Smooth muscle cell (in vitro differentiated cells): Measurements from ENCODE around the gene MAPK12. TPM values are rescaled to one million over a fixed set of nuclear protein-coding genes. Genes with fewer than 3 reads are reported as not detected.

ENCODE experiments used
- DNase-seq: peaks from one replicate; lab custom pipeline; 2025; ENCODE audit not compliant: unreplicated experiment; lab: John Stamatoyannopoulos, UW
- H2AFZ ChIP-seq: fragments of 200-600 bp; sonication (generic); 2 replicates; pipeline ENCODE4 v1.6.0; 2016; ENCODE audit warnings: antibody characterized with exemption, low read depth, mild to moderate bottlenecking
- H3F3A ChIP-seq: fragments of 200-600 bp; sonication (generic); 2 replicates; pipeline ENCODE4 v1.6.0; 2017; ENCODE audit warnings: antibody characterized with exemption, low read depth
- H3K27ac ChIP-seq: fragments of 200-600 bp; sonication (generic); 2 replicates; pipeline ENCODE4 v1.5.1; 2016; ENCODE audit warnings: low read depth, mild to moderate bottlenecking
- H3K27me3 ChIP-seq: fragments of 200-600 bp; sonication (generic); 2 replicates; pipeline ENCODE4 v1.6.1; 2016; ENCODE audit warnings: low read depth, mild to moderate bottlenecking
- H3K36me3 ChIP-seq: fragments of 200-600 bp; sonication (generic); 2 replicates; pipeline ENCODE4 v1.5.1; 2016; ENCODE audit warnings: low read depth
- H3K4me1 ChIP-seq: fragments of 200-600 bp; sonication (generic); 2 replicates; pipeline ENCODE4 v1.5.1; 2016; ENCODE audit warnings: low read depth
- H3K4me2 ChIP-seq: fragments of 200-600 bp; sonication (generic); 2 replicates; pipeline ENCODE4 v1.6.0; 2016; ENCODE audit warnings: mild to moderate bottlenecking
- H3K4me3 ChIP-seq: fragments of 200-600 bp; sonication (generic); 2 replicates; pipeline ENCODE4 v1.5.1; 2016; ENCODE audit warnings: mild to moderate bottlenecking
- H3K79me2 ChIP-seq: fragments of 200-600 bp; sonication (generic); 2 replicates; pipeline ENCODE4 v1.6.0; 2016; ENCODE audit warnings: low read depth, mild to moderate bottlenecking
- H3K9ac ChIP-seq: fragments of 200-600 bp; sonication (generic); 2 replicates; pipeline ENCODE4 v1.6.0; 2016; ENCODE audit warnings: low read depth
- H3K9me3 ChIP-seq: fragments of 200-600 bp; sonication (generic); replicated peaks from 2 replicates; pipeline ENCODE4 v1.5.1; 2016; ENCODE audit warnings: low read depth
- H4K20me1 ChIP-seq: fragments of 200-600 bp; sonication (generic); 2 replicates; pipeline ENCODE4 v1.6.0; 2016; ENCODE audit warnings: low read depth
- WGBS: methylation state at CpG from one replicate; pipeline ENCODE4 v1.1.7; 2016; ENCODE audit warnings: low lambda C conversion rate; 5-methylcytosine and 5-hydroxymethylcytosine counted together
- polyA plus RNA-seq: library from polyadenylated mRNA; unstranded; fragments of >200 nt; fragmentation: Nextera tagmentation; extraction: Ambion mirVana; gene quantifications from 2 replicates; pipeline ENCODE4 v1.2.1, GENCODE V29; 2016
- total RNA-seq: library from RNA; depleted of rRNA; stranded (reverse); fragments of >200 nt; gene quantifications from 2 replicates; pipeline ENCODE4 v1.2.3, GENCODE V29; 2014
- TF ChIP-seq, protein P1 (sequence below): fragments of 200-600 bp; sonication (generic); IDR thresholded peaks from 2 replicates; pipeline ENCODE4 v1.5.1; 2017; ENCODE audit warnings: borderline replicate concordance, mild to moderate bottlenecking, antibody characterized with exemption; ENCODE audit not compliant: insufficient read depth, poor library complexity, severe bottlenecking

MAPK12 gene
- total and polyA plus RNA-seq, 2 experiments from 2014 or later = 14.9 to 26.2 TPM

DNA sequence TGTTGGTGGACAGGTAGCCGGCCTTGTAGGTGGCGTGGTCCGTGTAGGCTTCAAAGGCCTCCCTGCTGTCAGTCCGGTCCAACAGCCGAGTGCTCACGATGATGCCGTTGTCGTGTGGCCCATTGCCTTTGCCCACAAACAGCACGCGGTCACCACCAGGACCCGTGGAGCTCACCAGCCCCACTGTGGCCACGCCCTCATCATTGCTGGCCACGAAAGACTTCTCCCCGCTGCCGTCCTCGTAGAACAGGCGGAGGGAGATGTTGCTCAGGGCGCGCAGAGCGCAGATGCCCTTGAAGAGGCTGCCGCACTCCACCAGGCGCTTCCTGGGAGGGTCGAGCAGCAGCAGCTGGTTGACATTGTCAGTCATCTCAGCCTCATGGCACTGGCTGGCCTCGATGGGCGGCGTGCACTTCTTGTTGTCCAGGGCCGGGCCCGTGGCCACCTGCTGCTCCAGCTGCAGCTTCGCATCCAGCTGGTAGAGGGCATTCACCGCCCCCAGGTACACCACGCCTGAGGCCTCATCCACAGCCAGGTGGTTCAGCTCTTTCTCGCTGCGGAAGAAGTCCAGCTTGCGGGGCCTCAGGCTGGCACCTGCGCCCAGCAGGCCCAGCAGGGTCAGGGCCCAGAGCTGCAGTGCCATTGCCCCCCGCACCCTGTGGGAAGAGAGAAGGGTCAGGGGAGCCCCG lies 28.6 kb upstream of the MAPK12 start:
- Histone ChIP-seq H3K79me2 (peaks cover 92% of the 10 kb centered on the region), H3K4me2 (no peak overlapping the region), H4K20me1 (peaks cover 96% of the 10 kb centered on the region), H2AFZ (no peak overlapping the region), H3K27ac (no peak overlapping the region), H3F3A (no peaks in the 10 kb centered on the region), H3K9ac (no peak overlapping the region), H3K9me3 (no peaks in the 10 kb centered on the region), H3K4me1 (peaks cover 20% of the 10 kb centered on the region), H3K4me3 (no peak overlapping the region), H3K36me3 (no peaks in the 10 kb centered on the region), H3K27me3 (no peaks in the 10 kb centered on the region)
- DNase-seq = no peak
- 98% methylated on average over 35 of the region's 37 CpGs for WGBS
- TF ChIP-seq, protein P1, sequence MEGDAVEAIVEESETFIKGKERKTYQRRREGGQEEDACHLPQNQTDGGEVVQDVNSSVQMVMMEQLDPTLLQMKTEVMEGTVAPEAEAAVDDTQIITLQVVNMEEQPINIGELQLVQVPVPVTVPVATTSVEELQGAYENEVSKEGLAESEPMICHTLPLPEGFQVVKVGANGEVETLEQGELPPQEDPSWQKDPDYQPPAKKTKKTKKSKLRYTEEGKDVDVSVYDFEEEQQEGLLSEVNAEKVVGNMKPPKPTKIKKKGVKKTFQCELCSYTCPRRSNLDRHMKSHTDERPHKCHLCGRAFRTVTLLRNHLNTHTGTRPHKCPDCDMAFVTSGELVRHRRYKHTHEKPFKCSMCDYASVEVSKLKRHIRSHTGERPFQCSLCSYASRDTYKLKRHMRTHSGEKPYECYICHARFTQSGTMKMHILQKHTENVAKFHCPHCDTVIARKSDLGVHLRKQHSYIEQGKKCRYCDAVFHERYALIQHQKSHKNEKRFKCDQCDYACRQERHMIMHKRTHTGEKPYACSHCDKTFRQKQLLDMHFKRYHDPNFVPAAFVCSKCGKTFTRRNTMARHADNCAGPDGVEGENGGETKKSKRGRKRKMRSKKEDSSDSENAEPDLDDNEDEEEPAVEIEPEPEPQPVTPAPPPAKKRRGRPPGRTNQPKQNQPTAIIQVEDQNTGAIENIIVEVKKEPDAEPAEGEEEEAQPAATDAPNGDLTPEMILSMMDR = no peak

DNA sequence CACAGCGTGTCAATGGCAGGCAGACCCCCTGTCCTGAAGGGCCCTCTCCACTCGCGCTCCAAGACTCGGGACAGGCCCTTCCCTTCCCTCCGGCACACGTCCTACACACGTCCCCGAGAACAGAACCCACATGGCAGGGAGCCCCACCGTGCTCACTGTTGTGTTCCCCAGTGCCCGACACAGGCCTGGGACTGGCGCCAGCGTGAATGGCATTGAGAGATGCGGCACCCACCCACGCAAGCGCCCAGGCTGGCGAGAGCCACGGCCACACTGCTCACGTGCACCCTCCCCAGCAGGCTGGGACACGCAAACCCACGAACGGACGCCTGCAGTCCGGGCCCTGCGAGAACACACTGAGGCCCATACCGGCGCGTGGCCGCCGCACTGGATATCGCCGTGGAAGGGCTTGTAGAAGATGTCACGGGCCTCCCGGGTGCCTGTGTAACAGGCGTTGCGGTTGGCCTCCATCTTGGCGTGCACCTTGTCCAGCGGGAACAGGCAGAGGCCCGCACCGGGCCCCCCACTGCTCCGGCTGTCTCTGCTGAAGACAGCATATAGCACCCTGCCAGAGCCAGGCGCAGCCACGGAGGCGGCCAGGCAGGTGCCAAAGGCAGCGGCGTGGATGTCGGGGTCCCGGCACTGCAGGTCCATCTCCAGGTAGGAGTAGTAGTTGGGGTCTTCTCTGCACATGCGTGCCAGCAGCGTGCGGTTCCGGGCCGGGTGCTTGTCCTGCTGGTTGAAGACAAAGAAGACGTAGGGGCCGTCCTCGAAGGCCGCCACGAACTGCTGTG lies 27.9 kb upstream of the MAPK12 start:
- H3K27ac ChIP-seq = no peak overlapping the region
- no peak overlapping the region for H3K4me2 ChIP-seq
- no peaks in the 10 kb centered on the region for H3K27me3 ChIP-seq
- no peaks in the 10 kb centered on the region for H3F3A ChIP-seq
- TF ChIP-seq, protein P1 = no peak
- peaks cover 96% of the 10 kb centered on the region for H4K20me1 ChIP-seq
- peaks cover 85% of the 10 kb centered on the region for H3K79me2 ChIP-seq
- no peaks in the 10 kb centered on the region for H3K9me3 ChIP-seq
- no peaks in the 10 kb centered on the region for H3K36me3 ChIP-seq
- H3K4me3 ChIP-seq = no peak overlapping the region
- 98% methylated on average over 57 of the region's 57 CpGs for WGBS
- peaks cover 20% of the 10 kb centered on the region for H3K4me1 ChIP-seq
- no peak overlapping the region for H3K9ac ChIP-seq
- no peak overlapping the region for H2AFZ ChIP-seq
- no peak for DNase-seq

DNA sequence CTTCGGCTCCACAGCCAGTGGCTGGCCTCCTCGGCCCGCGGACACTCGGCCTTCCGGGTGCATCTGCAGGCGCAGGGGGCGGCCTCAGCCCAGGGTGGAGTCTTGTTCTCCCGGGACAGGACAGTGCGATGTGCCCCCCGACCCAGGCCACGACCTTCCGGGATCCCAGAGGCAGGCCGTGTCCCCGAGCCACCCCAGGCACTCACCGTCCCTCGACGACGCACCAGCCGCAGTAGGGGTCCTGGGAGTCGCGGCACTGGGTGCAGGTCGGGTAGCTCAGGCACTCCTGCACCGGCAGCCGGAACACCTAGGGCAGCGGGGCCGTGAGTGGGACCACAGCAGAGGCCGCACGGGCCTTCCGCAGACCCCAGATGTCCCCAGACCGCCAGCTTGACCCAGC lies 26.2 kb upstream of the MAPK12 start:
- Histone ChIP-seq H3K27ac (no peak overlapping the region), H3F3A (no peaks in the 10 kb centered on the region), H3K9ac (no peak overlapping the region), H3K27me3 (no peaks in the 10 kb centered on the region), H3K4me1 (peaks cover 4% of the 10 kb centered on the region), H4K20me1 (peaks cover 94% of the 10 kb centered on the region), H3K9me3 (no peaks in the 10 kb centered on the region), H3K36me3 (no peaks in the 10 kb centered on the region), H3K4me3 (no peak overlapping the region), H3K4me2 (no peak overlapping the region), H2AFZ (no peak overlapping the region), H3K79me2 (peaks cover 70% of the 10 kb centered on the region)
- TF ChIP-seq, protein P1 = no peak
- 96% methylated on average over 27 of the region's 31 CpGs for WGBS
- DNase-seq = no peak
